ENCODE results near the gene COTL1. TPM values are rescaled to one million over a fixed set of nuclear protein-coding genes. Genes with fewer than 3 reads are reported as not detected.

COTL1 gene
- total RNA-seq, 1 donor from 2014 or later = 318 TPM

DNA sequence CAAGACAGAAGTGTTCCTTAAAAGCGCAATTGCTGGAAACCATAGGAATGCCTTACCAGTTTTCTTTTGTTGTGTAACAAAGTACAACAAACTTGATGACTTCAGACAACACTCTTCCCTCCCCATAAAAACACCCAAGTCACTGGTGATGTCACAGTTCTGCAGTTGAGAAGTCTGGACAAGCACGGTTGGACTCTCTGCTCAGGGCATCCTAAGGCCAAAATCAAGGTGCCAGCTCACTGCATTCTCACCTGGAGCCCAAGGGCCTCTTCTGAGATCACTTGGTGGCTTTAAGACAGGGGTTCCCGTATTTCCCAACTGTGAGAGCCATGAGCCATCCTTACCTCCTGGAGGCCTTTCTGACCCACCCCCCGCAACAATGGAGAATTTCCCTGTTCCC is 67.8 kb downstream of the COTL1 start:
- TF ChIP-seq, protein P1, sequence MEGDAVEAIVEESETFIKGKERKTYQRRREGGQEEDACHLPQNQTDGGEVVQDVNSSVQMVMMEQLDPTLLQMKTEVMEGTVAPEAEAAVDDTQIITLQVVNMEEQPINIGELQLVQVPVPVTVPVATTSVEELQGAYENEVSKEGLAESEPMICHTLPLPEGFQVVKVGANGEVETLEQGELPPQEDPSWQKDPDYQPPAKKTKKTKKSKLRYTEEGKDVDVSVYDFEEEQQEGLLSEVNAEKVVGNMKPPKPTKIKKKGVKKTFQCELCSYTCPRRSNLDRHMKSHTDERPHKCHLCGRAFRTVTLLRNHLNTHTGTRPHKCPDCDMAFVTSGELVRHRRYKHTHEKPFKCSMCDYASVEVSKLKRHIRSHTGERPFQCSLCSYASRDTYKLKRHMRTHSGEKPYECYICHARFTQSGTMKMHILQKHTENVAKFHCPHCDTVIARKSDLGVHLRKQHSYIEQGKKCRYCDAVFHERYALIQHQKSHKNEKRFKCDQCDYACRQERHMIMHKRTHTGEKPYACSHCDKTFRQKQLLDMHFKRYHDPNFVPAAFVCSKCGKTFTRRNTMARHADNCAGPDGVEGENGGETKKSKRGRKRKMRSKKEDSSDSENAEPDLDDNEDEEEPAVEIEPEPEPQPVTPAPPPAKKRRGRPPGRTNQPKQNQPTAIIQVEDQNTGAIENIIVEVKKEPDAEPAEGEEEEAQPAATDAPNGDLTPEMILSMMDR (conservative IDR thresholded peaks at IDR 0.05; ENCODE audit: low read depth, low read length) = no peak
- DNase-seq (ENCODE audit: low read depth) = no peak

DNA sequence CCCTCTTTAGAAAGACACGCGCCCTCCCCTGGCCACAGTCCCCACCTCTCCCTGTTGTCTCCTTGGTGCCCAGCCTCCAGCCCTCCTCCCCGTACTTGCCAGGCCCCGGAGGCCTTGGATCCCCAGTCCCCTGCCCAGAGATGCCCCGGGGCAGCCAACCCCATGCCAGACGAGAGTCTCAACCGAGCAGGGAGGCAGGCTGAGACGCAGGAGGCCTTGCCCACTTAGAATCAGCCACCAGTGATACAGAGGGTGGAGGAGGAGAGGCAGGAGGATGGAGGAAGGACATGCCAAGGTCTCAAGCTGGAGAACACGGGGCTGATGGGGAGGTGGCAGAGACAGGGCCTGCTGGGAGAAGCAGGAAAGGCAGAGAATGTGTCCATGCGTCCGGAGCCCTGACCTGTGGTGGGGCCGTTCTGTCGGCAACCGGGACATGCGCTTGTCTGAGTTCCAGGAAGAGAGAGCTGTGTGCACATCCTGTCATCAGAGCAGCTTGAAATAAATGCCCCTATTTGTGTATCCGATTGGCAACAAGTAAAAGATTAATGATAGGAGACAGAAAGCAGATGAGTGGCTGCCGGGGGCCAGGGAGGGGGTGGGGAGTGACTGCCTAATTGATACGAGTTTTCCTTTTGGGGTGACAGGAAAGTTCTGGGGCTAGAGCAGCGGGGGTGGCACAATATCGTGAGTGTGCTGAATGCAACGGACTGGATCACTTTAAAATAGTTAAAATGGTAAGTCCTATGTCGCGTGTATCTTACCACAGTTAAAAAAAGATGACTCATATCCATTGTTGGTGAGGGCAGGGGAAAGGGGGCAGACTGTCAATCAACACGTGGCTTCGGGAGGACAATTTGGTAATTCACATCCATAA is 68.7 kb downstream of the COTL1 start:
- TF ChIP-seq, protein P1 (conservative IDR thresholded peaks at IDR 0.05; ENCODE audit: low read depth, low read length) = no peak
- no peak for DNase-seq (ENCODE audit: low read depth)
- no peak overlapping the region for H3K4me3 ChIP-seq (ENCODE audit: low read depth, low read length)

More for the DNA sequence above, 67.8 kb downstream of the COTL1 start:
- H3K4me3 ChIP-seq (ENCODE audit: low read depth, low read length) = no peak overlapping the region

DNA sequence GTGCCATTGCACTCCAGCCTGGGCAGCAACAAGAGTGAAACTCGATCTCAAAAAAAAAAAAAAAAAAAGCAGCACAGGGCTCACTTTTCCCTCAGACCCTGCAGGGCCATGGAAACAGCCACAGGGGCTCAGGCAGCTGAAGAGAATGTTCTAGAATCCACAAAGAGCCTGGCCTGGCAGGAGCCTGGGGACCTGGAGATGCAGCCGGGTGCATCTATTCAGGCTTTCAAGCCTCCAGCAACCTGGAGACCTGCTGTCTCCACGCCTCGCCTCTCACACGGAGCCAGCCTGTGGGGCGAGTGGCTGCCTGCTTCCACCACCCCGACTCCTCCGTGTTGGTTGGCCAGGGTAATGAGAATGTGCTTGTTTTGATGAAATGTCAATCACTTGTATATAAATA is 69.4 kb downstream of the COTL1 start:
- no peak for DNase-seq (ENCODE audit: low read depth)
- TF ChIP-seq, protein P1 (conservative IDR thresholded peaks at IDR 0.05; ENCODE audit: low read depth, low read length) = no peak
- H3K4me3 ChIP-seq (ENCODE audit: low read depth, low read length) = no peak overlapping the region

DNA sequence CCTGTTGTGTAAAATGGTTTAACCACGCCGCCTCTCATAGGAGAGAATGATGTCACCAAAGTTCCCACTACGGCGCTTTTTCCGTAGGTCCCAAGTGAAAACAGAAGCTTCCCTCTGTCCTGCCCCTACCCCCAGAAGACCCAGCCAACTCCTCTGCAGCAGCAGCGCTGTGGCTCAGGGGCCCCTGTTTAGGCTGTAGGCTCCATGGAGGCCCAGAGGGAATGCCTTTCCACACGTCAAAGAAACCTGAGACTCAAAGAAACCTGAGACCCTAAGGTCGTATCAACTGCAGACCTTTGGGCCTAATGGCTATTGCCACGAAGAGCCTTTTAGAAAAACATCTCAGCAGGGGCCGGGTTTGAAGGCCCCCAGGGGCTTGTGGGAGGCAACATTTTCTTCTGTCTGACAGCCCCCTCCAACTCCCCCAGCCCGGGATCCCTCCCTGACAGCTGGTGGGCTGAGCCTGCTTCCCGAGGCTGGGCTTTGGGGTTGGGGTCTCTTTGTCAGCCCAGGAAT is 70.3 kb downstream of the COTL1 start:
- DNase-seq (ENCODE audit: low read depth) = no peak

DNA sequence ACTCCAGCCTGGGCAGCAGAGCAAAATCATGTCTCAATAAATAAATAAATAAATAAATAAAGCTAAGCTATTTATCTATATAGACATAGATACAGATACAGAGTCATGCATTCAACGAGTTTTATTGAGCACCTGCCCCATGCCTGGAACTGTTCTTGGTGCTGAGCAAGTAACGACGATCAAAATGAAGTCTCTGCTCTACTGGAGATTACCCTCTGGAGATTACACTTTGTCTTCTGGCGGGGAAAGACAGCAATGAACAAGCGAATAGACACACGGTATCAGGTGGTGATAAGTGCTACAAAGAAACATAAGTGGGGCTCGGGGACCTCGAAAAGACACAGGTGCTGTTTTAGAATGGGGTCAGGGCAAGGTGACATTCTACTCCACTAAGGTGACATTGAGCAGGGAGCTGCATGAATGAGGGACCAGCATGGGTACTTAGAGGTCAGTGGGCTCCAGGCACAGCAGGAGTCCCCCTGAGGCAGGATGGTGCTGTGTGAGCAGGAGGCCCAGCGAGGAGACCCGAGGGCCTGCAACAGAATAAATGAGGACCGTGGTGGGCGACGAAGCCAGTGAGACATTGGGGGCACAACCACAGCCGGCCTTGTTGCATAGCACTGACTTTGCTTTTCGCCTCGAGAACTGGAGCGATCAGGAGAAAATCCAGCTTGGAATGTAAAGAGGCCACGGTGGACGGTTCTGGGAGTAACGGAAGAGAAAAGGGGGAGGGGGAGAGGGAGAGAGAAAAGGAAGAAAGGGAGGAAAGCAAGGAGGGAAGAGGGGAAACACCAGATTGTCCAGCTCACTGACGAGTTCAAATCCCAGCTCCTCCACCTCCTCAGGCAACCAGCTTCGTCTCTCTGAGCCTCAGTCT is 71.0 kb downstream of the COTL1 start:
- TF ChIP-seq, protein P1 (conservative IDR thresholded peaks at IDR 0.05; ENCODE audit: low read depth, low read length) = no peak
- DNase-seq (ENCODE audit: low read depth) = no peak
- H3K4me3 ChIP-seq (ENCODE audit: low read depth, low read length) = no peak overlapping the region

More for the DNA sequence above, 70.3 kb downstream of the COTL1 start:
- TF ChIP-seq, protein P1 (conservative IDR thresholded peaks at IDR 0.05; ENCODE audit: low read depth, low read length) = no peak
- no peak overlapping the region for H3K4me3 ChIP-seq (ENCODE audit: low read depth, low read length)

DNA sequence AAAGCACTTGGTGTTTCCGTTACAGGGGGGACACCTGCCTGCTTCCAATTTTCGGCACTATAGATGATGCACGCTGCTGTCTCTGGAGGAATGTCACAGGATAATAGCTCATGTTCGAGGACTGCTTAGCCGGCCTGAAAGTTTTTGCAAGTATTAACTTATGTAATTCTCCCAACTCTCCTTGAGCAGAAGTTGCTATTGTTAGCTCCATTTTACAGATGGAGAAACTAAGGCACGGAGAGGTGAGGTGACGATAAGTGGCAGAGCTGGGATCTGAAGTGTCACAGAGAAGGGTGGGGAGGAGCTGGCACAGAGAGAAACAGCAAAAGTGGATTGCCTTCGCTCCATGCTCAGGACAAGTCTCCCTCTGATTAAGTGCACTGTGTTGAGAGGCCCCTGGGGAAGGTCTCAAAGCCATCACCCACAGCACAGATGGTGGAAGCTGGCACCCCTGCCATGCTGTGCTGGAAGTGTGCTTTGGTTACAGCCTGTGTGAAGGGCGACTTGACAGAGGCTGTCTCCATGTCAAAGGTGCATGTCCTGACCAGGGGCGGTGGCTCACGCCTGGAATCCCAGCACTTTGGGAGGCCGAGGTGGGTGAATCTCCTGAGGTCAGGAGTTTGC is 72.7 kb downstream of the COTL1 start:
- TF ChIP-seq, protein P1 (conservative IDR thresholded peaks at IDR 0.05; ENCODE audit: low read depth, low read length) = no peak
- no peak overlapping the region for H3K4me3 ChIP-seq (ENCODE audit: low read depth, low read length)
- no peak for DNase-seq (ENCODE audit: low read depth)

Data from epithelial cell of proximal tubule (primary cell).